HCT116 (cell line): ENCODE results near the gene ALAS2. TPM values are rescaled to one million over a fixed set of nuclear protein-coding genes. Genes with fewer than 3 reads are reported as not detected.

ENCODE experiments used
- ATAC-seq: fragments of 200-7000 bp; cut with Tn5 transposase; 2 replicates; pipeline ENCODE4 v1.9.1; 2020; ENCODE audit warnings: mild to moderate bottlenecking, moderate library complexity
- BruUV-seq: library from RNA; stranded (reverse); fragments of 400-500 nt; replicated peaks from 2 replicates; lab custom pipeline; 2021; lab: Mats Ljungman, UMichigan
- CTCF ChIA-PET: fragments of 300-600 bp; sonication (Branson Sonifier 250); formaldehyde crosslinking; loops from one replicate; lab custom pipeline; 2021; ENCODE audit warnings: antibody characterized with exemption; lab: Charles Lee
- POLR2A ChIA-PET: fragments of 300-600, 350-600 bp; sonication (Branson Sonifier 250); formaldehyde crosslinking; loops from one replicate; lab custom pipeline; 2021; ENCODE audit warnings: antibody characterized with exemption; lab: Charles Lee
- RAD21 ChIA-PET, 2 experiments: fragments of 300-600 bp; sonication (Branson Sonifier 250); formaldehyde crosslinking; loops; one replicate each; lab custom pipeline; 2023; ENCODE audit warnings: low total read pairs in 2 of 2; ENCODE audit not compliant: uncharacterized antibody in 2 of 2, unreplicated experiment in 2 of 2, low non-redundant PET in 1 of 2; lab: Charles Lee
- DNase-seq: peaks from one replicate; pipeline ENCODE4 v3.0.0-alpha.2; 2010; ENCODE audit warnings: low read depth, low spot score
- H2AFZ ChIP-seq: fragments of 200-600 bp; shearing (Covaris generic), sonication (generic); 2 replicates; pipeline ENCODE4 v1.6.1; 2017; ENCODE audit warnings: low read depth, mixed run types, mixed read lengths, antibody characterized with exemption, low read length; ENCODE audit not compliant: poor library complexity, severe bottlenecking
- H3K27ac ChIP-seq: 2 replicates; pipeline ENCODE4 v1.5.1; 2012; ENCODE audit warnings: low read depth, low read length
- H3K27me3 ChIP-seq: fragments of 200-600 bp; sonication (generic); 2 replicates; pipeline ENCODE4 v1.6.1; 2016; ENCODE audit warnings: mixed run types, low read length, mixed read lengths; ENCODE audit not compliant: insufficient read depth
- H3K36me3 ChIP-seq, 2 experiments: fragments of 200-500 bp in 1 of 2; fragments of 200-600 bp in 1 of 2; sonication (Bioruptor generic) in 1 of 2; sonication (generic) in 1 of 2; 2 replicates each; pipeline versions ENCODE4 v1.5.1 to v1.6.1; 2014 to 2016; ENCODE audit warnings: low read length in 2 of 2, inconsistent platforms in 1 of 2, mixed read lengths in 1 of 2, mixed run types in 1 of 2; ENCODE audit not compliant: insufficient read depth in 2 of 2, control insufficient read depth in 1 of 2
- H3K4me1 ChIP-seq, 2 experiments: fragments of 200-600 bp in 1 of 2; sonication (generic) in 1 of 2; 2 replicates each; pipeline versions ENCODE4 v1.5.1 to v1.6.1; 2012 to 2017; ENCODE audit warnings: low read length in 2 of 2, inconsistent platforms in 1 of 2, mild to moderate bottlenecking in 1 of 2, mixed read lengths in 1 of 2, mixed run types in 1 of 2, moderate library complexity in 1 of 2; ENCODE audit not compliant: insufficient read depth in 2 of 2, control insufficient read depth in 1 of 2
- H3K4me2 ChIP-seq: fragments of 200-600 bp; sonication (generic); 2 replicates; pipeline ENCODE4 v1.6.1; 2017; ENCODE audit warnings: mixed run types, low read length, mixed read lengths
- H3K4me3 ChIP-seq, 2 experiments: fragments of 200-600 bp in 1 of 2; sonication (generic) in 1 of 2; replicated peaks in 1 of 2; 2 replicates each; pipeline ENCODE4 v1.5.1; 2011 to 2016; ENCODE audit warnings: low read length in 2 of 2, control low read depth in 1 of 2, low read depth in 1 of 2, mild to moderate bottlenecking in 1 of 2, mixed read lengths in 1 of 2, mixed run types in 1 of 2
- H3K79me2 ChIP-seq: fragments of 200-600 bp; sonication (generic); 2 replicates; pipeline ENCODE4 v1.6.1; 2017; ENCODE audit warnings: mild to moderate bottlenecking, mixed run types, low read length, moderate library complexity, mixed read lengths; ENCODE audit not compliant: insufficient read depth
- H3K9ac ChIP-seq: fragments of 200-600 bp; sonication (generic); 2 replicates; pipeline ENCODE4 v1.6.1; 2016; ENCODE audit warnings: low read length, mixed read lengths
- H3K9me2 ChIP-seq: fragments of 200-600 bp; sonication (generic), shearing (Covaris generic); 2 replicates; pipeline ENCODE4 v1.6.1; 2017; ENCODE audit warnings: mixed run types, mild to moderate bottlenecking, moderate library complexity; ENCODE audit not compliant: insufficient read depth
- H3K9me3 ChIP-seq, 2 experiments: fragments of 200-500 bp in 1 of 2; fragments of 200-600 bp in 1 of 2; sonication (Bioruptor generic) in 1 of 2; sonication (generic) in 1 of 2; 2 replicates each; pipeline ENCODE4 v1.6.1; 2014 to 2017; ENCODE audit warnings: low read length in 2 of 2, mixed read lengths in 2 of 2, inconsistent platforms in 1 of 2, low read depth in 1 of 2, mild to moderate bottlenecking in 1 of 2, mixed run types in 1 of 2, moderate library complexity in 1 of 2; ENCODE audit not compliant: control insufficient read depth in 1 of 2, insufficient read depth in 1 of 2
- H4K20me1 ChIP-seq: fragments of 200-600 bp; sonication (generic), shearing (Covaris generic); 2 replicates; pipeline ENCODE4 v1.6.1; 2017; ENCODE audit warnings: mixed run types, mild to moderate bottlenecking, moderate library complexity; ENCODE audit not compliant: insufficient read depth
- EZH2phosphoT487 ChIP-seq: fragments of 200-600 bp; IDR thresholded peaks from 2 replicates; pipeline ENCODE4 v1.6.1; 2018; ENCODE audit warnings: antibody characterized with exemption, borderline replicate concordance
- REST ChIP-seq: IDR thresholded peaks from 2 replicates; pipeline ENCODE4 v1.6.1; 2012; ENCODE audit warnings: low read depth
- ZBTB33 ChIP-seq: IDR thresholded peaks from 2 replicates; pipeline ENCODE4 v1.6.1; 2011; ENCODE audit warnings: mild to moderate bottlenecking, low read length, moderate library complexity; ENCODE audit not compliant: insufficient replicate concordance; ENCODE audit errors: extremely low read depth
- intact Hi-C: fragments of 100-400 bp; cut with micrococcal nuclease; formaldehyde crosslinking; loops from 2 replicates; pipeline ENCODE4 v1.10.0; 2022
- total RNA-seq: library from RNA; stranded (reverse); gene quantifications from one replicate; pipeline ENCODE4 v1.2.1, GENCODE V29; 2021; ENCODE audit not compliant: unreplicated experiment

Gene ALAS2
- total RNA-seq, 1 experiment from 2014 or later: not detected

GRCh38 chrX:55005256-55005655 lies 25.5 kb downstream of the ALAS2 start:
- Histone ChIP-seq H2AFZ (no peak overlapping the region), H3K4me3 (no peak overlapping the region), H3K27ac (no peak overlapping the region), H3K4me1 (peaks cover 19 to 67% of the 10 kb centered on the region in 2 experiments), H3K36me3 (no peaks in the 10 kb centered on the region; a peak in 1 of 4 replicates), H3K9me2 (no peaks in the 10 kb centered on the region), H3K27me3 (no peaks in the 10 kb centered on the region), H3K4me2 (no peak overlapping the region), H4K20me1 (no peaks in the 10 kb centered on the region), H3K9ac (no peak overlapping the region), H3K79me2 (peaks cover 32% of the 10 kb centered on the region), H3K9me3 (no peaks in the 10 kb centered on the region)
- BruUV-seq: no TSS peak
- TF ChIP-seq REST (no peak), EZH2phosphoT487 (no peak)
- RAD21 ChIA-PET: no interaction called here
- ATAC-seq: no peak
- POLR2A ChIA-PET: no interaction called here
- no peak for DNase-seq
- CTCF ChIA-PET: no interaction called here
- intact Hi-C loops: no loop called here

GRCh38 chrX:55004231-55004630 lies 26.5 kb downstream of the ALAS2 start:
- Histone ChIP-seq H3K4me1 (peaks cover 19 to 63% of the 10 kb centered on the region in 2 experiments), H3K79me2 (peaks cover 33% of the 10 kb centered on the region), H4K20me1 (no peaks in the 10 kb centered on the region), H3K36me3 (no peaks in the 10 kb centered on the region; a peak in 1 of 4 replicates), H2AFZ (no peak overlapping the region), H3K9me2 (no peaks in the 10 kb centered on the region), H3K9ac (no peak overlapping the region), H3K27ac (no peak overlapping the region), H3K9me3 (no peaks in the 10 kb centered on the region), H3K4me3 (no peak overlapping the region), H3K4me2 (peak overlapping the region; percentile 30), H3K27me3 (no peaks in the 10 kb centered on the region)
- BruUV-seq: no TSS peak
- ATAC-seq (no peak), DNase-seq (no peak)
- no peak for TF ChIP-seq ZBTB33
- POLR2A ChIA-PET: no interaction called here
- intact Hi-C loops: no loop called here
- CTCF ChIA-PET: no interaction called here
- RAD21 ChIA-PET: no interaction called here
